GM18858 (cell line): ENCODE results near the gene PHRF1.
A peak's percentile ranks its signal among the peaks of the same experiment; 100 is the strongest.

Source experiments
- ATAC-seq: cut with Tn5 transposase; IDR thresholded peaks from one replicate; pipeline ENCODE4 v1.9.1; 2021; ENCODE audit not compliant: unreplicated experiment

PHRF1 gene

DNA sequence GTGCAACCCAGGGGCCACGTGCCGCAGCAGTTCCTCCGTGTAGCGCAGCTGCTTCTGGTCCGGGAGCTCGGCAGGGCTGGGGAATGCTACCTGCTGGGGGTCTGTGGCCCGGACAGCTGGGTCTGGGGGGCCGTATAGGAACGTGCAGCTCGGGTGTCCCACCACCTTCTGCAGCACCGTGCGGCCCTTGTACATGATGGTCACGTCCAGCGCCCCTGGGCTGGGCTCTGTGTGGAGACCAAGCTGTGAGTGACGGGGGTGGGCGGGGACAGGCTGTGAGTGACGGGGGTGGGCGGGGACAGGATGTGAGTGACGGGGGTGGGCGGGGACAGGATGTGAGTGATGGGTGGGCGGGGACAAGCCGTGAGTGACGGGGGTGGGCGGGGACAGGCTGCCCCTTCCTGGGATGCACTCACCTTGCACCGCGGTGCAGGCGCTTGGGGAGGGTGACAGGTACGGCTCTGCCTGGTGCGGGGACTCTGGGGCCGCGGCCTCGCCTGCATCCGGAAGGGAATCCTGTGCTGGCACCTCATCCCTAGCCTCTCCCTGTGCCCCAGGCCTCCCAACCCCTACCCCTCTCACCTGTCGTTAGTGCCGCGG is 37.2 kb downstream of the PHRF1 start:
- ATAC-seq: no peak

DNA sequence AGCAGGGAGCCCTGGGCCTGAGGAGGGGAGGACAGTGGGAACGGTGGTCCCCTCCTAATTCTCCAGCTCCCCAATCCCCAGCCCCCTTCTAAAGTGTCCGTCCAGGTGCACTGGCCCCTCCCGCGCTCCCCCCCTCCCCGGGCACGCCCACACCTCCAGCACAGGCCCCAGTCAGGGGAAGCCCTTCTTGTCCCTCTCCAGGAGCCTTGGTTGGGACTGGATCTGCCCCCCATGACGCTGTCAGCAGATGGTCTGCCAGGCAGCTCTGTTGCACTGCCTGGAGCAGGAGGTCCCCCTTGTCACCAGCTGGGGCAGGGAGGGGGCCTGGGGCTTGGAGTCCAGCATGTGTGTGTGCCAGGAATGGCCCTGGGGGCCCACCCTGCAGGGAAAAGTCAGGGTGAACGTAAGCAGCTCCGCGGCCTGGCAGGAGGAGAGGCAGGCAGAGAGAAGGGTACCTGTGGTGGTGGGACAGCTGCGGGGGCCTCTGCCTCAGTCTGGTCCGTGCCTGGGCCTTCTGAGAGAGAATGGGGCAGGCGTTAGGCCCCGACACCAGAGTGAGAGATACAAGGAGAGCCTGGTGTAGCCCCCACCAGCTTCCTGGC is 37.9 kb downstream of the PHRF1 start:
- no peak for ATAC-seq

GRCh38 chr11:614623-615503 is 38.6 kb downstream of the PHRF1 start:
- ATAC-seq: no peak

DNA sequence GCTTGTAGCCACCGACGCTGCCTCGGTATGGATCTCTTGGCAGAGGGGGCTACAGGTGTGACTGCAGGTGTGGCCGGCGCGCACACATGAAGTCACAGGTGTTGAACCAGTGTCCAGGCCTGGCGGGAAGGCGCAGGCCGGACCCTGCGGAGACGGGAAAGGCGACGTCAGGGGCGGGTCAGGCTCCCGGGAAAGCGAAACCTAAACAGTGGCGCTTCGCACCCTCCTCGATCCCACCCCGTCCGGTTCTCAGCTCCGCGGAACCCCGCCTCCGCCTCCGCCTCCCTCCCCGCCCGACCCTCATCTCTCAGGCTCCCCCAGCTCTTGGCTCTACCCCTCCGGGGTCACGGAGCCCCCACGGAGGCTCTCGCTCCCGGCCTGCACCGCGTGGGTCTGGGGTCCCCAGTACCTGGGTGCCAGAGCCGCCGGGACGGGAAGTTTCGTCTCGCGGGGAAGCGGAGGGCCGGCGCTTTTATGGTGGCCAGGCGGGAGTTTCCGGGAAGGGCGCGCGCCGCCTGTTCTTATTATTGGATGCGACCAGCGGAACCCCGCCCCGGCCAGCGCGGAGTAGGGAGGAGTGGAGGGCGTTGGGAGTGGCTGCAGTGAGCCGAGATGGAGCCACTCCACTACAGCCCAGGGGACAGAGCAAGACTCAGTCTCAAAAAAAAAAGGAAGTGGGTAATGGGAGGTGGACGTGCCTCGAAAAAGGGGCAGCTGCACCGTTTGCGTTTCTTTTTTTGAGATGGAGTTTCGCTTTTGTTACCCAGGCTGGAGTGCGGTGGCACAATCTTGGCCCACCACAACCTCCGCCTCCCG is 39.4 kb downstream of the PHRF1 start, which contains the start of gene IRF7:
Gene IRF7 (minus strand): TSS at position 447 of the 816 bp plus-strand sequence. CDS start 586 bp downstream, outside the sequence.
- peak; percentile 50 for ATAC-seq

DNA sequence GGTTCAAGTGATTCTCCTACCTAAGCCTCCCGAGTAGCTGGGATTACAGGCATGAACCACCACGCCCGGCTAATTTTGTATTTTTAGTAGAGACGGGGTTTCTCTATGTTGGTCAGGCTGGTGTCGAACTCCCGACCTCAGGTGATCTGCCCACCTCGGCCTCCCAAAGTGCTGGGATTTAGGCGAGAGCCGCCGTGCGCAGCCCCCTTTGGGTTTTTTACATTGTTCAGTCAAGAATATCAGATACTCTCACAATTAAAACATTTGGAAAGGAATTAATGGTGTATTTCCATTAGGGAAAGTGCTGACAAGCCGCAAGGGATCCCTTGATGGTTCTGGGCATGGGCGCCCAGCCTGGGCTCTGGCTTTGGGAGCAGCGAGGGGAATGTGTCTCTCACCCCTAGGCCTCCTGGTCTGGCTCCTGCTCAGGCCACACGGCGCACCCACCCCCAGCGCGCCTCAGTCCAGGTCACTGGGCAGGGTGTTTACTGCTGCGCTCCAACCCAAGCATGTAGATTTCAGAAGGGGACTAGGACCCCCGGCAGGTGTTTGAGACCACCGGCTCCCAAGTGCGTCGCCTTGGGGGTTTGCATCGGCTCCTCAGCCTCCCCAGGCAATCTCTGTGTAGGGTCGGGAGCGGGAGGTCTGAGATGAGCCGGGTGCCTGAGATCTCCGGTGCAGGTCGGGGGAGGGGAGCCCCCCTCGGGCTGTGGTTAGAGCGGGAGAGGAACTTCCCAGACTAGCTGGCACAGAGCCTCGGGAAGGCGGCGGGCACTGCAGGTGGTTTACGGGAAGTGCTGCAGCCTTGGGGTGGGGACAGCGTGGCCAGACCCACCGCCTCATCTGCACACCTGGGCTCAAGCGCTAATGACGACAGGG is 40.3 kb downstream of the PHRF1 start:
- ATAC-seq: no peak

GRCh38 chr11:617199-617911 is 41.1 kb downstream of the PHRF1 start:
- ATAC-seq: no peak

- no peak for ATAC-seq
Measured at GRCh38 chr11:617912-618682, 41.8 kb downstream of the PHRF1 start.

DNA sequence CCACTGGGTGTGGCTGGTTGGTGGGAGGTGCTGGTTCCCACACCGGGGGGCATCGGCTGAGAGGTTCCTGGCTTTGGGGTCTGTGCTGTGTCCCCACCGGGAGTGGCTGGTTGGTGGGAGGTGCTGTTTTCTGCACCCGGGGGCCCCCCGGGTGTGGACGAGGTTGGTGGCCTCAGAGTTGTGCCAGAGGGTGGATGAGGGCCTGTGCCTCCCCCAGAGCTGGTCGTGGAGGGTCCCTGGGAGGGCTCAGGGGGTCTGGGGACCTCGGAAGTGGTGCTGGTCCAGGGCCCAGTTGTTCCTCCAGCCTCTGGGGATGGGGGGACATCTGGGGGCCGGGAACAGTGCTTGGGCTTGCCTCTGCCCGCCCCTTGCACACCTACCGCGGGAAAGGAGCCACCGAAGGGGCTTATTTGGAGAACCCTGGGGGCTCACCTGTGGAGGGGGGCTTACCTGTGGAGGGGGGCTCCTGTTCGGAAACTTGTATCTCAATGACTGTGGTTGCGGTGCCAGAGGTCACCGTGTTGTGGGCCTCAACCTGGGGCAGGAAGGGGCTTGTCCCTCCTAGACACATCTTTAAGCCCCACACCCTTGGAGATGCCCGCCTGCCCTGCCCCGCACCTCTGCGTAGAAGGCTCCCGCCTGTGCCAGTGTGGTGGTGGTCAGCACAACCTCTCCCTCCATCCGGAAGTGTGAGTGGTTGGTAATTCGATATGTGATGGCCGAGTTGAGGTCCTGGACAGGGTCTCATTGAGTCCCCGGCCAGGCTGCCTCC is 42.8 kb downstream of the PHRF1 start:
- ATAC-seq: no peak

GRCh38 chr11:619628-620050 is 43.4 kb downstream of the PHRF1 start:
- no peak for ATAC-seq

GRCh38 chr11:620201-620600 is 43.9 kb downstream of the PHRF1 start:
- ATAC-seq: no peak

GRCh38 chr11:620935-621814 is 44.9 kb downstream of the PHRF1 start:
- ATAC-seq: no peak

GRCh38 chr11:621838-622237 is 45.6 kb downstream of the PHRF1 start:
- ATAC-seq: no peak

GRCh38 chr11:623349-623869 is 47.1 kb downstream of the PHRF1 start:
- ATAC-seq: no peak

DNA sequence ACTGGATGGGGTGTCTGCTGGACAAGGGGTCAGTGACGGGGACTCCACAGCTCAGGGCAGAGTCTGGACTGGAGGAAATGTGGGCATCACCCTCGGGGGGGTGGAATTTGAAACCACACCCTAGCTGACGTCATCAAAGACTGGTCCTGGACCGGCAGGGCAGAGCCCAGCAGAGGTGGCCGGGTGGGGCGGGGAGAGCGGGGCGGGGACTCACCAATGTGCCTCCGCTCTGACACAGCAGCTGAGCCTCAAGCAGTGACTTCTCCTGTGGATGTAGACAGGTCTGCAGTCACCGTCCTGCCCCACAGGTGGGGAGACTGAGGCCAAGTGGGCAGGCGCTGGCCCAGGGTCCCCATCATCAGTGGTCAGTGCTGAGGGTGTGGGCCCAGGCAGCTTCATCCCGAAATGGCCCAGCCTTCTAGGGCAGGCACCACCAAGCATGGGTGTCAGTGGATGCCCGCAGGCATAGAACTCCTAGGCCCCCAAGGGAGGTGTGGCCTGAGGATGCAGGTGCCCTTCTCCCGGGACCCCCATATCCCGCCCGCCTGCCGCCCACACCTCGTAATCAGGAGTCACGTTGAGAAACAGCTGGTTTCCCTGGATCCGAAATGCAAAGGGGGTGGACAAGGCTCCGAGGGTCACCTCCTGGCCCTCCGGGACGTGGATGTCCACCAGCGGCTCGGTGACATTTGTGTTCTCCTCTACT is 47.9 kb downstream of the PHRF1 start:
- no peak for ATAC-seq

DNA sequence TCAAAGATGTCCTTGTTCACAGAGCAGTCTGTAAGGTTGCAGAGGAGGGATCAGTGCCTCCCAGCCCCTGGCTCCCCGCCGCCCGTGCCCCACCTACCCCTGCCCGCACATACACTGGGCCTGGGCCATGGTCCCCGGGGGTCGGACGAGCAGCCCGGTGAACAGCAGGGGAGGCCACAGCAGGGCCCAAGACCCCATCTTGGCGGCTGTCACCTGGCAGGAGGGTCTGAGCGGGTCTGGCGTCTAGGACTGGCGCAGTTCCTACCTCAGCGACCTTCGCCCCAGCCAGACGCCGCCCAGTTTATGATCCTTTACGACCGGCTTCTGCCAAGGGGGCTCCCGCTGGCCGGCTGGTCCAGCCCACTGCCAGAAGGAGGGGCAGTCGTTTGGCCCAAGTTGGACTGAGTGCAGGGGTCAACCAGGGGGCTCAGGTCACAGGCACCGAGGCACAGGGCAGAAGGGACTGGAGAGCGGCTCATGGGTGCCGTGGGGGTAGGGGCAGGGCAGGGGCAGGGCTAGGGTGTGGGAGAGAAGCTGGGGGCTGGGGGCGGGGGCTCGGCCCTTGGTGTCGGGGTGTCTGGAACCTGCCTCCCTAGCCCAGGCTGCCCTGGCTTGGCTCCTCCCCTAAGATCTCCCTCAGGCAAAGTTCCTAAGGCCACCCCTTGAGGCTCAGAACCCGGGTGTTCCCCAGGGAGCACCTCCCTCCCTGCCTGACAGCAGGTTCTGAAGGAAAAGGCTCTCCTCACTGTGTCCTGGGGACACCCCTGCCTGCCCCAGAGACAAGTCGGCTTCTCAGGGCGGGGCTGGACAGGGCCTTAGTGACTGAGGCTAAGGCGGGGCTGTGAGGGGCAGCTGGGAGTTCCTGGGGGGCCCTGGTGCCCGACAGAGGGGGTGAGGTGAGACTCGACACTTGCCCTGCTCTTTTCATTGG is 48.7 kb downstream of the PHRF1 start, which contains the start of gene CDHR5:
Gene CDHR5 (minus strand): TSS at position 251 of the 931 bp plus-strand sequence. CDS start 53 bp downstream, at position 198.
- ATAC-seq: no peak
